HG03575 (cell line): ENCODE measurements around the gene DNAAF5.

Experiments
- ATAC-seq: cut with Tn5 transposase; IDR thresholded peaks from one replicate; pipeline ENCODE4 v1.9.1; 2021; ENCODE audit not compliant: unreplicated experiment, insufficient number of reproducible peaks, low FRiP score; ENCODE audit errors: extremely low read depth

Gene DNAAF5

DNA sequence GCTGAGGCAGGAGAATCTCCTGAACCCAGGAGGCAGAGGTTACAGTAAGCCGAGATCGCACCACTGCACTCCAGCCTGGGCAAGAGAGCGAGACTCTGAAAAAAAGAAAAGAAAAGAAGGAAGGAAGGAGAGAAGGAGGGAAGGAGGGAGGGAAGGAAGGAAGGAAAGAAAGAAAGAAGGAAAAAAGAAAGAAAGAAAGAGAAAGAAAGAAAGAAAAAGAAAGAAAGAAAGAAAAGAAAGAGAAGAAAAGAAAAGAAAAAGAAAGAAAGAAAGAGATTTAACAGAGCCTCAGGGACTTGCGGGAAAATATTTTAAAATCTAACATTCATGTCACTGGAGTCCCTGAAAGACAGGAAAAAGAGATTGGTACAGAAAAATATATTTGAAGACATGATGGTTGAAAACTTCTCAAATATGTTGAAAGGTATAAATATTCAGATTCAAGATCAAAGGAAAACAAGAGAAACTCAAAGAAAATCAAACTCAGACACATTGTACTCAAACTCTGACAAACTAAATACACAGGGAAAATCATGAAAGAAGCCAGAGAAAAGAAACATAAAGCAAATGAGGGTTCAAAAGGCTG, 25.3 kb upstream of the DNAAF5 start:
- no peak for ATAC-seq

DNA sequence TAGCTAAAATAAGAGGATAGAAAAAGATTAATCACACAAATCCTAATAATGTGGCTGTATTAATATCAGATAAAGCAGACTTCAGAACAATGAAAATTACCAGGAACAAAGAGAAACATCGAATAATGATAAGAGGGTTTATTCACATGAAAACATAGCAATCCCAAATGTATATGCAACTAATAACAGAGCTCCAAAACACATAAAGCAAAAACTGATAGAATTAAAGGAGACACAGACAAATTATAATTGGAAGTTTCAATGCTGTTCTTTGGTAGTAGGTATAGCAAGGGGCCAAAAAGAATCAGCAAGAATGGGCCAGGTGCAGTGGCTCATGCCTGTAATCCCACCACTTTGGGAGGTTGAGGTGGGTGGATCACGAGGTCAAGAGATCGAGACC, 23.4 kb upstream of the DNAAF5 start:
- no peak for ATAC-seq

- ATAC-seq: no peak
These were observed 19.8 kb upstream of the DNAAF5 start for GRCh38 chr7:706721-707120.

DNA sequence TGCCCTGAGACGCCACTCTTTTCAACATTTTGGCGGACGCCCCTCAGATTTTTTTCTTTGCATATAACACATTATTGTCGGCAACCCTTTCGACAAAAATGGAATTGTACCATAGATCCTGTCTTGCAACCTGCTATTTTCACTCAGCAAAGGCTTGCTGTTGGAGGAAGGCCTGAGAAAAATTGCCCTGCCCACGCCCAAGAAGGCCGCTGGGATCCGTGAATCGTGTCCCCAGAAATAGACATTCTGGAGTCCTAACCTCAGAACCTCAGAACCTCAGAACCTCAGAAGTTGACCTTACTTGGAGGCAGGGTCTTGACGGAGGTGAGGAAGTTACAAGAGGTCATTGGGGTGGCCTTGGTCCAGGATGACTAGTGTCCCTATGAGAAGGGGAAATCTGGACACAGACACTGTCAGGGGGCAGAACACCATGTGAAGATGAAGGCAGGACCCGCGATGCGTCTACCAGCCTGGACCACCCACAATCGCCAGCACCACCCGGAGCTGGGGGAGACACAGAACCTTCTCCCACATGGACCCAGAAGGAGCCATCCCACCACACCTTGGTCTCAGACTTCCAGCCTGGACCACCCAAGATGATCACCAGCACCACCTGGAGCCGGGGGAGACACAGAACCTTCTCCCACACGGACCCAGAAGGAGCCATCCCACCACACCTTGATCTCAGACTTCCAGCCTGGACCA, 19.1 kb upstream of the DNAAF5 start:
- no peak for ATAC-seq

DNA sequence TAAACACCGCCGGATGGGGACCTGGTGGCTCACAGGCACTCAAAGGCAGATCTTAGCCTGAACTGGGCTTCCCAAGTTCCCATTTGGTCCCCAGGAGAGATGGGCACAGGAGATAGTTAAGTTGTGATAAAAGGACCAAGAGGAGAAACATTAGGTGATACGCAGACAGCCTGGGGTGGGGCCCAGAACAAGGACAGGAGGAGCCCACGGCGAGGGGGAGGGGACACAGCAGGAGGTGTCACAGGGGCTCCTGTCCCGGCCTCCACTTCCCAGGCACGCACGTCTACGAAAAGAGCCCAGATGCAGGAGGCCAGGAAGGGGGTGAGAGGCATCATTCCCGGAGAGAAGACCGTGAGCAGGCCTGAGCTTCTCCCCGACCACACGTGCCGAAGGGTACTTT, 16.3 kb upstream of the DNAAF5 start:
- no peak for ATAC-seq

GRCh38 chr7:711093-711921, 15.2 kb upstream of the DNAAF5 start:
- ATAC-seq: no peak

DNA sequence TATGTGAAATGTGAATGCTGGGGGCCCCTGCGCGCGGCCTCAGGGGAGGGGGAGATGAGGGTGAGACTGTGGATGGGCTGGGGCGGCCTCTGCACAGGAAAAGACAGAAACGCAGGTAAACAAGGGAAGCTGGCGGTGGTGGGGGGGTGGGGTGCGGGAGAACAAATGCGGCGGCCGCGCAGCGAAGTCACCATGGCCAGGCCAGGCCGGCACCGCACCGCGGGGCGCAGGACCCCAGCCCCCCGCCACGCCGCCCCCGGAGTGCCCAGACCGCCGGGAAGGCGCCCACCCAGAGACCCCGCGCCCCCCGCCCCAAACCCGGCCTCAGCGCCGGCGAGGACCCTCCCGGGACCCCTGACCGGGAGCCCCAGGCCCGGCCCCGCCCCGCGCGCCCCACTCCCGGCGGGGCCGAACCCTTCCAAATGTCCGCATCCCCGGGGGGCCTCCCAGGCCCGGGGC, 14.5 kb upstream of the DNAAF5 start:
- no peak for ATAC-seq

DNA sequence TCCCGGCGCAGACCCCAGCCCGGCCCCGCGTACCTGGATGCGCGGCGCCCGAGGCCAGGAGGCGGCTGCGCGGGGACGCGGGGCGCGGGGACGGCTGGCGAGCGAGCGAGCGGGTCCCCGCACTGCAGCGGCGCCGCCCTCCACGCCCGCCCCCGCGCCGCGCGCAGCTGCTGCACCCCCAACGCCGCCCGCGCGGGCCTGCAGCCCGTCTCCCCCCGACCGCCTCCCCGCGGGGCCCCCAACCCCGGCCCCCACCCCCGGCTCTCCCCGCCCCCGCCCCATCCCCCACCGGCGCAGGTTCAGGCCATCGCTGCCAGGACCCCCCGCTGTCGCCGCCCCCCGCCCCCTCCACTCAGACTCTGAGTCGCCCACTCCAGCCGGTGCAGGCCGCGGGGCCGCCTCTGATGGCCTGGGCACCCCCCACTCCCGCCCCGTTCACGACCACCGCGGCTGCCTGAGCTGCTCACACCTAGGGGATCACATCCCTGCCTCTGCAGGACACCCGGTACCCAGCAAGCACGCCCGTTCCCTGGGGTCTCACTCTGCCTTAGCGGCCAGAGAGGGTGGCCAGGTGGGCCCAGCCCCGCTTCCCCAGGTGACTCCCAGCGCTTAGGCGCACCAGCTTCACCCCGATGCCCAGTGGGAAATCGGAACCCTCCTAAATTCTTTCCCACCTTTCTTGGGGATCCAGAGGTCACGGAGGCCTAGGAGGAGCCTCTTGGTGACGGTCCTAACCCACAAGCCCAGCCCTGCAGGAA, 13.9 kb upstream of the DNAAF5 start:
- no peak for ATAC-seq

- ATAC-seq: no peak
These were observed 13.4 kb upstream of the DNAAF5 start for GRCh38 chr7:713139-713457.

DNA sequence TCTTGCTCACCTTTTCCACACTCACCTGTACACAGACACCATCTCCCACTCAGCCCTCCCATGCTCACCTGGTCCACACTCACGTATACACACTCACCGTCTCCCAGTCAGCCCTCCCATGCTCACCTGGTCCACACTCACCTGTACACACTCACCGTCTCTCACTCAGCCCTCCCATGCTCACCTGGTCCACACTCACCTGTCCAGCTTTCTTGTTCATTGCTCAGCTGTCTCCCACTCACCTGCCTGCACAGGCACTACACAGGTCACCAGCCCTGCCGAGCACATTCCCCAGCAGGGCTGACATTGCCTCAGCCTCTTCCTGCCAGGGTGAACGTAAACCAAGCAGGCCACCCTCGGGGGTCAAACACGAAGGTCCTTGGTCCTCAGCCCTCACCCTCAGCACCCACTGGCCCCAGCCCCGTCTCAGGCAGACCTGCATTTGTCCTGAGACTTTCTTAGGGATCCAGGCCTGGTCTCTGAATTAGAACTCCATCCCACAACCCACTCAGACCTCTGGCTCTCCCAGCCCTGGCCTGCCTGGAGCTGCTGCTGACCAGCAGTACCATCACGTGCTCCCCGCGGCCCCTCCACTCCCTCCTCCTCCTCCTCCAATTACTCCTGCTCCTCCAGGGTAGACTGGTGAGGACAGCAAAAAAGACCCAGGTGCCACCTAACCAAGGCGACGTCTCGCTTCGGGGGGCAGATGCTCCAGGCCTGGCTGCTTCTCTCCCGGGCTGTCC, 12.8 kb upstream of the DNAAF5 start:
- ATAC-seq: no peak

- no peak for ATAC-seq
These were observed 12.2 kb upstream of the DNAAF5 start for GRCh38 chr7:714251-714671.

- ATAC-seq: no peak
These were observed 10.3 kb upstream of the DNAAF5 start for GRCh38 chr7:716222-716621.

- ATAC-seq: no peak
These were observed 9.9 kb upstream of the DNAAF5 start for GRCh38 chr7:716636-717035.

GRCh38 chr7:721619-722248, 4.8 kb upstream of the DNAAF5 start:
- ATAC-seq: no peak

DNA sequence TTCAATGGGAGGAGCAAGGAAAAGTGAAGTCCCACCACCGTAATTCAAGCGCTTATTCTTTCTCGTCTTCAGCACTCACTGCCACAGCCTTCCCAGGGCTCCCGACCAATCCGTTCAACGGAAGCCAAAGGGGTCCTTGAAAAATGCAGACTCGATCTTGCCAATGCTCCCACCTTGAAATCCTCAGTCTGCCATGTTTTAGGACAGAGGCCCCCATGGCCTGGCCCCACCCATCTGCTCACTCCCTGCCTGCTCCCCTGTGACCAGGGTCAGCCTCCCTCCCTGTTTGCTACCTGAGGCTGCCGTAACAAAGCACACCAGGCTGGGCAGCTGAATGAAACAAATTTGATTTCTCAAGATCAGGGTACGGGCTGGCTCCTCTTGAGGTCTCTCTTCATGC, 3.0 kb upstream of the DNAAF5 start:
- no peak for ATAC-seq

DNA sequence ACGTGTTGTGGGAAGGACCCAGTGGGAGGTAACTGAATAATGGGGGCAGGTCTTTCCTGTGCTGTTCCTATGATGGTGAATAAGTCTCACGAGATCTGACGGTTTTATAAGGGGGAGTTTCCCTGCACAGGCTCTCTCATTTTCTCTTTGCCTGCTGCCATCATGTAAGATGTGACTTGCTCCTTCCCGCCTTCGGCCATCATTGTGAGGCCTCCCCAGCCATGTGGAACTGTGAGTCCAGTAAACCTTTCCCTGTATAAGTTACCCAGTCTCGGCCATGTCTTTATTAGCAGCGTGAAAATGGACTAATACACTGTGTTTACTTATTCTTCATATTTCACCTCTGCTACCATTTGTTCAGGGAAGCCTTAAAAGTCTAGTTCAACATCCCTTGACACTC, 2.2 kb upstream of the DNAAF5 start:
- no peak for ATAC-seq

DNA sequence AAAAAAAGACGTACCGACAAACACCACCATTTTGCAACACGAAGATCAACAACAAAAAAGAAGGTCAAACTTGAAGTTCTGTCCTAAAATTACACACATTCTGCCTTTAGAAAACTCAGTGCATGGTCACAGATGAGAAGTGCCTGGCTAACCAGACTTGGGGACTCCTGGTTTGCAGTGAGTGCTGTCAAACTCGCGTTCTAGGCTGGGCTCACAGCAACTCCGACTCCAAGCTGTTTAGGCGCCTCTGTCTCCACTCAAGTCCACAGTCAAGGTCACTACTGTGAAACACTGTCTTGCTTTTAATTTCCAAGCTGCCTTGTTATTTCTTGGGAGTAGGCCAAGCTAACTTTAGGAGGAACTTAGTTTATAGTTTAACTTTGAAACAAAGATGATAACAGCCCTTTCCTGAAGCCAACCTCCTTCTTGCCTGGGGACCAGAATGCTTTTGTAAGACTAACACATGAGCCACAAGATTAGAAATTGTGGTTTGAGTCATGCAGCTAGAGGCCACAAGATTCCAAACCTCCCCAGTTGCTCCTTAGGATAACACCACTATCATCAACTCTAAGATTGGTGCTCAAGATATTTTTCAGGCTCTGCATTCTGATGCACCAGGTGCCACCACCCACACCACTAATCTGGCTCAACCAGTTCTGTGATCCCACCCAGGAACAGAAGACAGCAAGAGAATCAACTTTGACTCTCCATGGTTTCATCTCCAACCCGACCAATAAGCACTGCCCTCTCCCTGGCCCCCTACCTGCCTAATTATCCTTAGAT, 1.1 kb upstream of the DNAAF5 start:
- ATAC-seq: no peak

GRCh38 chr7:726854-727103, 280 bp downstream of the DNAAF5 start:
- no peak for ATAC-seq
